ENCODE data around the gene NPC1.
"Not testable (repeated sequence)": the region's sequence is repeated elsewhere in the genome, so short reads cannot be mapped to it uniquely, and the experiment has no call there.

NPC1 gene

DNA sequence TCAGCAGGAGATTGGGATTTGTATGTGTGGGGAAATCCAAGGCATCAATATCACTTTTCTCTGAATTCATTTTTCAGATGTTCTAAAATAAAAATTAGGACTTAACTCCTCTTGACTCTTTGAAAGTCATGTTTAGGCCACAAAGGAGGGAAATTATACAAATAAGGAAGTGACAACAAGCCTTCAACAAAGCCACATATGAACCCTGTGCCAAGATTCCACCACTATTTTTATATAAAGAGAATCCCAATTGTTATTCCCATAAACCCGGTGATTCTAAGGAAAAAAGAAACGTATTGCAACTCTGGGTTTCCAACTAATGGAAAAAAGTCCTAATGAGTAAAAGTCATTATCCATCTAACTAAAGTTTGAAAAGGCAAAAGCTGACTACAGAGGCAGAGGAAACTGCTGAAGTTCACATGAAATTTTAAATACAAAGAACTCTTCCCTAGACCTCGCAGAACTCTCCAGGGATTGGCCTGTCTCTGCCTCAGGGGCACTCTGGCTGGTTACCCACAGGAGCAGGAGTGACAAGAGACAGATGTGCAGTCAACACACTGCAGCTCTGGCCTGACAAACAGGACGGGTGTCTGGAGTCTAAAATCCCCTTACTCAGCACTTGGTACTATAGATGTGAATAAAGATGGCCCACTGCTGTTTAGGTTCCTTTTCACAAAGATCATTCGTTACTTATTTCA is 11.5 kb downstream of the NPC1 start:
- DNase-seq (ENCODE audit: low read depth): no peak

DNA sequence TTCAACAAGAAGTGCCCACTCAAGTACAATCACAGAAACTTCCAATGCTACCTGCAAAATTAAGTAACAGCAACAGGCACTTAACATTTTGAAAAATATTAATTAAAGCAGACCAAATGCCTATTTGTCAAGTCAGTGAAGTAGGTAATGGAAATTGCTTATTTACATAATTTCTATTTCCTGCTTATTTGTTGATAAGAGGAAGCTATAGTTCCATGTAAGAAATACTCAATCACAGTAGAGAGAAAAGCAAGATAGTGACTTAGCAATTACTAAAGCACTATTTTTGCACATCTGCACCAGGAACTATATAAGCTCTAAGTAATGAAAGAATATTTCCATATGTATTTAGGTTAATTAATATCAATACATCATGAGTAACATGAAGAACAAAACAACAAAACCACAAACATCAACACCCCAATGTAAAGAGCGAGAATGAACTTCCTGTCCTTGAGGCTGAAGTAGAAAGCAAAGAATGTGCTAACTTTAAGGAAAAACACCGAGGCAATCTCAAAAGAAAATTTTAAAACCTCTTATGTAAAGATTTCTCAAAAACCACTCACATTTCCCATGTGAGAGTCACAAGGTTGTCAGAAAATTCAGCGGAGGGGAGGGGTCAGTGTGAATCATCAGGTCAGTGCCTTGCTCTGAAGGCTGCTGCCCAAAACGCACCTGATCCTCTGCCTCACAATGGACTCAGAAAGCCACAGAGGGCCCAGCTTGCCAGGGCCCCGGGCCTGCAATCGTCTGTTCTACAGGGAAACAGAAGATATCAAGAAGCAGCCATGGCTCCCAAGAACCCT is 12.5 kb downstream of the NPC1 start:
- DNase-seq (ENCODE audit: low read depth): no peak

DNA sequence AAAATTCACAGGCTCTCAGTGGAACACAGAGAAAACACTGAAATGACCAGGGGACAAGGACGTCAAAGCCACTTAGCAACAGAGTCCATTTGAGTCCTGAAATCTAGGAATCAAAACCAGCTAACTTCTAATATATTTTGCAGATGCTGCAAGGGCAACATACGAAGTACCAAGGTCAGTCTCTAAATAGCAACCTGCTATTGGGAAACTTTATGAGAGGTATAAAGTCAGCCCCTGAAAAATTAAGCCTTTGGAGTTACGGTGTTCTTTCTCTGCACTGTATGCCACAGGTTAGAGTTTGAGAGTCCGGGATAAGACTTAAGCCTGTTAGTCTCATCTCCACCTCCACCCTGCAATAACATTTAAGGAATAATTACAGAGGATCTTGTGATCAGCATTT is 13.3 kb downstream of the NPC1 start:
- no peak for DNase-seq (ENCODE audit: low read depth)

DNA sequence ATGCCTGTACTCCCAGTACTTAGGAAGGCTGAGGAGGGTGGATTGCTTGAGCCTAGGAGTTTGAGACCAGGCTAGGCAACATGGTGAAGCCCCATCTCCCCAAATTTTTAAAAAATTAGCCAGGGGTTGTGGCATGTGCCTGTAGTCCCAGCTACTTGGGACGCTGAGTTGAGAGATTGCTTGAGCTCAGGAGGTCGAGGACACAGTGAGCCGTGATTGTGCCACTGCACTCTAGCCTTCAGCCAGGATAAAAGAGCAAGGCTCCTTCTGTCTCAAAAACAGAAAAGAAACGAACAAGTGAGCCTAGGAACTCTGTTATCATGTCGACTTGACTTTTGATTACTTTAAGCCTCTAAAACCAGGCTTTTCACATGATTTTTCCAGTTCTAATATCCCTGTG is 13.7 kb downstream of the NPC1 start:
- DNase-seq (ENCODE audit: low read depth): no peak

DNA sequence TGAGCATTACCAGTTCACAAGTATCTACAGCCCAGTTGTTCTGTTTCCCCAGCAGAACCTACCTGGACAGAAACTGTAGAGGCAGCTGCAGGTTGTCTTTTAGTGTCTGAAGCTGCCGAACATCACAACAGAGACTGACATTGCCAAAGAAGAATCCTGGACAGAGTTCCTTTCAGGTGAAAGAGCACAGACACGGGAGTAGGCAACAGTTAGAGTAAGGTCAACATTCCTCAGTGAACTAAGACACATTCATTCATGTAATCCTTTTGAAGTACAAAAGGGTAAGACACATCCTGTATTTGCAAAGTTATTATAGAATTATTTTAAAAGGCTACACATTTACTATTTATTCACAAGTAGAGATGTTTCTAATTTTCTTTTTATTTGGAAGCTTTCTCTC is 14.3 kb downstream of the NPC1 start:
- no peak for DNase-seq (ENCODE audit: low read depth)

DNA sequence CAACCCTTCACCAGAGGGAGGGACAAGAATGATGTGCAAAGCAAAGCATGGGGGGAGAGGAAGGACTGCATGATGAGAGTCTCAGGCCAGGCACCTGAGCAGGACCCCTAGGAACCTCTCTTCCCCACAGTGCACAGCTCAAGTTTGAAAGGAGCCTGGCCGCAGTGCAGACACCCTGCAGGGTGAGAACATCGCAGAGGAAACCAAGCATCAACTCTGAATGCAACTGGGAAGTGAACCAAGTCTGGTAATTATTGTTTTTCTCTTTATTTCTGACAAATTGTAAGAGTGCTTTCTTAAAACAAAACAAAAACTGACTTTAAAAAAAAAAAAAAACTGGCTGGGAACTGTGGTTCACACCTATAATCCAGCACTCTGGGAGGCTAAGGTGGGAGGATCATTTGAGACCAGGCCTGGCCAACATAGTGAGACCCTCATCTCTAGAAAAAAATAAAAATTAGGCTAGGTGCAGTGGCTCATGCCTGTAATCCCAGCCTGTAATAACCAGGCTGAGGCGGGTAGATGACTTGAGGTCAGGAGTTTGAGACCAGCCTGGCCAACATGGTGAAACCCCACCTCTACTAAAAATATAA is 15.3 kb downstream of the NPC1 start:
- no peak for DNase-seq (ENCODE audit: low read depth)

DNA sequence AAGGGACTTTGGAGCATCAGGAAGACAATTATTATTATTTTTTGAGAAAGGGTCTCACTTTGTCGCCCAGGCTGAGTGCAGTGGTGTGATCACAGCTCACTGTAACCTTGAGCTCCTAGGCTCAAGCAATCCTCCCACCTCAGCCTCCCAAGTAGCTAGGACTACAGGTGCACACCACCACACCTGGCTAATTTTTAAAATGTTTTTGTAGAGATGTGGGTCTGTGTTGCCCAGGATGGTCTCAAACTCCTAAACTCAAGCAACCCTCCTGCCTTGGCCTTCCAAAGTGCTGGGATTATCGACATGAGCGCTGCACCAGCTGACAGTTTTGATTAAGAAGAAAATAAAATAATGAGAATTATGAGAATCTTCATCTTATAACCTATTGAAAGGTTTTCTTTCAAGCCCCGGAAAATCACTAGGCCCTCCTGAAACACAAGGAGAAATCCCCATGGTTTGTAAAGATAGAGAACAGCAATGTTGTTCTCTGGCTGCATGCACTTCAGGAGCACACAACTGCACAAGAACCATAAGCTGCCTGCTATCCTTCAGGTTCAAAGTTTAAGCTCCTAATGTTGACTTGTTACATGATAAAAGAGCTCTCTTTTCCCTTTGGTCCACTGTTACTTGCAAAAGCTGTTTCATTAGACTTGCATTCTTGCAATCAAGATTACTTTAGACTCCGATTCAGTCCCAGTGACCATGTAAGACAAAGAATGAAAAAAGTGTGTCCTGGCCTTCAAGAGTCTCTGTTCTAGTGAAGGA is 16.8 kb downstream of the NPC1 start:
- no peak for DNase-seq (ENCODE audit: low read depth)

DNA sequence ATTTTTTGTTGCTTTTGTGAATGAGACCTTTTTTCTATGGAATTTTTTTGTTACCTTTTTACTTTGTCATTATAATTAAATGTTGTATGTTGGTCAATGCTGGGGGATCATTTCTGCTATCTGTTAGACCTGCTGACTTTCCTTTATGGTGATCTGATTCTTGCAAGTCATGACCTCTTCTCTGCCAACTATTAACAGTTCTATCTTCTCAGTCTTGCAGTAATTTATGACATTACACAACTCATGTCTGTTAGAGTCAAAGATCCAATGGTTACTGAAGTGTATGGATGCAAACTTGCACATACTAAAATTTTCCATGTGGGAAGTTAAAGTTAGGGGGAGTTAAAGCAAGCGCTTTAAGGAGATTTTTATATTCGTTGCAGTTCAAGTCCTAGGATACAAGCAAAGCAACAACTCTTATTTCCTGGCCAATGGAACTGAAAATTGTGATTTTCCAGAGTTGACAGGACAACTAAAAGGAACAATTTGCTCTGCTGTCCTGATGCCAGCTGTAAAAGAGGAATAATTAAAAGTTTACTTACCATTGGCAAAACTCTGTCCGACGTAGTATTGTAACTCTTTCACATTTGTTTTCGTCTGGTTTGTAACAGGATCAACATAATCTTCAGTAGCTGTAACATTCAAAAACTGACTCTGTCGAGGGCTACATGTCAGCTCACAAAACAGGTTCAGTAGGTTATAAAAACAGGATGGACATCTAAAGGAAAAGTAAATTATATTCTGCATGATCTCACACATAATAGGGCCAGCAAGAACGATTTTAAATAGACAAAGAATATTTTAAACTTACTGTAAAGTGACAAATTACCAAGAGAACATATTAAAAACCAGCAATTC is 17.8 kb downstream of the NPC1 start:
- no peak for DNase-seq (ENCODE audit: low read depth)

DNA sequence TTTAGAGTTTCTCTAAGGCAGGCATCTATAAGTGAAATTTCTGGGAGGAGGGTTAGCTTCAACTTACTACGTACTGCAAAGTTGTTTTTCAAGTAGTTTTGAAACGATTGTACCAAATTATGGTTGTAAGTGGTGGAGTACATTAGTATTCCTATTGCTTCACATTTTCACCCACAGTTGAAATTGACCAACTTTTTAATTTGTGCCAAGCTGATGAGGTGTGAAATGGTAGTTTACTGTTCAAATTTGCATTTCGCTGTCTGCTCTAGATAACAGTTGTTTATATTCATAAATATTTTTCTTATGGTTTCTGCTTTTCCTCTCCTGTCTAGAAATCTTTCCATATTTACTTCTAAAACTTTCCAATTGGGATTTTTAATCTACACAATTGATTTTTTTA is 18.6 kb downstream of the NPC1 start:
- no peak for DNase-seq (ENCODE audit: low read depth)

DNA sequence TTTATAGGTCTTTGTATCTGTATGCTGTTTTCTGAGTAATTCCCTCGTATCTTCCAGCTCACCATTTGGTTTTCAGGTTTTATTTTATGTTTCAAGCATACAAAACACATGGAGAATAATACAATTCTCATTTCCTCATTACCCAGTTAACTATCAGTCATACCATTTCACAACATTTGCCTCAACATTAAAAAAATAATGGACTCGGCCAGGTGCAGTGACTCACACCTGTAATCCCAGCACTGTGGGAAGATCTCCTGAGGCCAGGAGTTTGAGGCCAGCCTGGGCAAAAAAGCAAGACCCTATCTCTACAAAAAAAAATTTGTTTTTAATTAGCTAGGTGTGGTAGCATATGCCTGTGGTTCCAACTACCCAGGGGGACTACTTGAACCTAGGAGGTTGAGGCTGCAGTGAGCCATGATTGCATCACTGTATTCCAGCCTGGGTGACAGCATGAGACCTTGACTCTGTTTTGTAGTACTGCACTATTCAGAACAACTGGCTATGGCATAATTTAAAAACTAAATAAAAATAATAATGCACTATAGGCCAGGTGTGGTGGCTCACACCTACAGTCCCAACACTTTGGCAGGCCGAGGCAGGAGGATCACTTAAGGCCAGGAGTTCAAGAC is 20.3 kb downstream of the NPC1 start:
- no peak for DNase-seq (ENCODE audit: low read depth)

DNA sequence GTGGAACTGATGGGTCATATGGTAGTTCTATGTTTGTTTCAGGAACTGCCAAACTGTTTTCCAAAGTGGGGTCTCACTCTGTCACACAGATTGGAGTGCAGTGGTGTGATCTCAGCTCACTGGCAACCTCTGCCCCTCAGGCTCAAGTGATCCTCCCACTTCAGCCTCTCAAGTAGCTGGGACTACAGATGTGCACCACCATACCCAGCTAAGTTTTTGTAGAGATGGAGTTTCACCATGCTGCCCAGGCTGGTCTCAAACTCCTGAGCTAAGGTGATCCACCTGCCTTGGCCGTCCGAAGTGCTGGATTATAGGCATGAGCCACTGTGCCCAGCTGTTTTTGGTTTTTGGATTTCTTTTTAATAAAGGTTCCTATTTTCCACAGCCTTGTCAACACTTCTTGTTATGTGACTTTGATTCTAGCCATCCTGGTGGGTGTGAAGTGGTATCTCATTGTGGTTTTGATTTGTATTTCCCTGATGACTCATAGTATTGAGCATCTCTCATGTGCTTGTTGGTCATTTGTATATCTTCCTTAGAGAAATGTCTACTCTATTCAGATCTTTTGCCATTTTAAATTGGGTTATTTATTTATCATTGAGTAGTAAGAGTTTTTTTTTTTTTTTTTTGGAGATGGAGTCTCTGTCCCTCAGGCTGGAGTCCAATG is 22.8 kb downstream of the NPC1 start:
- no peak for DNase-seq (ENCODE audit: low read depth)

DNA sequence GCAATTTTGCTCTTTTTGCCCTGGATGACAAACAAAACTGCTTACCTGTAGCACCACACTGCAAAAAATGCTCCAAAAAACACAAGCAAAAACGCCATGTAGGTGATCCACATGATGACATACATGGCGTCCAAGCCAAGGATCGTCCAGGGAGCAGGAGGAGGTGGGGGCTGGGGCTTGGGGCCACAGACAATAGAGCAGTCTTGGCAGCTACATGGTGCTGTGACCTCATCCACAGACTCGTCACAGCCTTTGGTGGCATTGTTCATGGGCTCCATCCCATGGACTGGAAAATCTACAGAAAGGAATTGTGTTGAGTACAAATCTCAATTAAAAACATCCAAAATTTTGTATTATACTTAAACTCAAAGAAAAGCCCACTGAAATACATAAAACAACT is 26.1 kb downstream of the NPC1 start:
- DNase-seq (ENCODE audit: low read depth): no peak

DNA sequence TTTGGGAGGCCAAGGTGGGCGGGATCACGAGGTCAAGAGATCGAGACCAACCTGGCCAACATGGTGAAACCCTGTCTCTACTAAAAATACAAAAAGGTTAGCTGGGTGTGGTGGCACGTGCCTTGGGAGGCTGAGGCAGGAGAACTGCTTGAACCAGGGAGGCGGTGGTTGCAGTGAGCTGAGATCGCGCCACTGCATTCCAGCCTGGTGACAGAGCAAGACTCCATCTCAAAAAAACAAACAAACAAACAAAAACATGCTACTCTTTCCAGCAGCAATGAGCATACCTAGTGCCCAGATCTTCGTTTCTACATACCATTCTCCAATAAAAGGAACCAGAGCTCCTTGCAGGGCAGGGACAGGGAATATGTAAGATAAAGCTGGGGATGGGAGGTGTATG is 28.8 kb downstream of the NPC1 start:
- not testable (repeated sequence) for DNase-seq (ENCODE audit: low read depth)

DNA sequence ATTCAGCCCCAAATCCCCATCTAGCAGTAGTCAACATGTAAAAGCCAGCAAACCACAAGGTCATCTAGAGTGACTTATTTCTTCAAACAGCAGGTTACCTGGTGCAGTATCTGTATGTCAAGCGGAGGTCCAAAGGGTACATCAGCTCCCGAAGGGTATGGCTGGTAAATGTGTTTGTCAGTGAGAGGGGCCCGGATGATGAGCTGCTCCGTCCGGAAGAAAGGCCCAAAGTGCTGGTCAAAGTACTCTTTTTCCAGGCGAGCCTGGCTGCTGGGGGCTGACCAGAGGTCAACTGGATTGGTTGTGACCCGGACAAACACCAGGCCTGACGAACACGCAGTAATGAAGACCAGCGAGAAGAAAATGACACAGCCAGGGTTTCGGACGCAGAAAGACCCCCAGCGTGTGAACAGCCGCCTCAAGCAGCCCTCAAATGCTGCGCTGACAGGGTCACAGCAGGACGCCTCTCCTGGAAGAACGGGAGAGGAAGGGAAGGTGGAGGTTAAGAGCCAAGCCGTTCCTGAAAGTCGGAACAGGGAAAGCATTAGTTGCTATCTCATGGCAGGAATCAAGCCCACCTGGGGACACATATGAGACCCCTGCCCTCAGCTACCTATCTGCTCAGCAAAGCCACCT is 30.0 kb downstream of the NPC1 start:
- DNase-seq (ENCODE audit: low read depth): no peak

DNA sequence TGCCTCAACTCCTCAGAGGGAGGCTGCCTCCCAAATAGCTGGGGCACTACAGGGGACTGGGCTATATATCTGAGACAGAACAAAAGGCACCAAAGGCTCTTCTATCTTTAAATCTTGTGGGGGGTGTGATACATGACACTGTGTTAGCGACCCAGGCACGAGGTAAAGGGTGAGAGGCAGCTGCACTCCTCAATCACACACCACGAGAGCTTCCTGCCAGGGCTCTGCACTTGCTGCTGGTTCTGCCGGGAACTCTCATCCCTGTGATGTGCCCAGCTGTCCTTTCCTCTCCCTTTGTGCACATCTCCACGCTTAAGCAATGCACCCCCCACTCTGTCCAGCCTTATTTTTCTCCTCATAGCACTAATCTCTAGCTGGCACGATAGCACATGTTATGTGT is 32.4 kb downstream of the NPC1 start:
- DNase-seq (ENCODE audit: low read depth): no peak

DNA sequence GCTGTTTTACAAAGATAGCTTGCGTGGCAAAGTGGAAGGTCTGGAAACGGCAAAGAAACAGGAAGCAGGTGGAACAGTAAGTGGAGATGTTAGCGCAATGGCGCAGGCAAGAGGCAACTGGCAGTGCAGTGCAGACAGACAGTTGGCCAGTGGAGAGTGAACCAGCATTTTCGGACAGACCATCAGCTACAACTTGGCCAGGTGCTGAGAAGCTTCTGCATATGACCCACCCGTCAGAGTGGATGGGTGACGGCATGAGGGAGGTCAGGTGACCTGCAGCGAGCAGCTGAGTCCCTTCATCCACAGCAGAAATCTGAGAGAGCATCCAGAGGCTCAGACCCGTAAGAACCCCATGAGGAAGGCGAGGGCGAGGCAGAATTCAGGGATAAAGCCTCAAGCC is 33.8 kb downstream of the NPC1 start:
- no peak for DNase-seq (ENCODE audit: low read depth)

DNA sequence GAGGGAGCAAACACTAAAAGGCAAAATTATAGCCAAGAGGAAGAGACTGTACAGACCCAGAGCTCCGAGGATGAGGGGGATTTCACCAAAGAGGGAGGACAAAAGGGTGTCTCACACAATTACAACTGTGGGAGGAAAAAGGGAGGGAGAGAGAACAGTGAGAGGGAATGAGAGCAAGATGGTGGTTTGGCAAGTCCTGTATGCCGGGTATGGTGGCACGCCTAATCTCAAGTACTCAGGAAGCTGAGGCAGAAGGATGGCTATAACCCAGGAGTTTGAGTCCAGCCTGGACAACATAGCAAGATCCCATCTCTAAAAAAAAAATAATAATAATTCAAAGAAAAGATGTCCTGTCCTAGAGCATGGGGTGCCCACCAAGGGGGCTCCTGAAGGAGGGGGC is 34.3 kb downstream of the NPC1 start:
- DNase-seq (ENCODE audit: low read depth): no peak

DNA sequence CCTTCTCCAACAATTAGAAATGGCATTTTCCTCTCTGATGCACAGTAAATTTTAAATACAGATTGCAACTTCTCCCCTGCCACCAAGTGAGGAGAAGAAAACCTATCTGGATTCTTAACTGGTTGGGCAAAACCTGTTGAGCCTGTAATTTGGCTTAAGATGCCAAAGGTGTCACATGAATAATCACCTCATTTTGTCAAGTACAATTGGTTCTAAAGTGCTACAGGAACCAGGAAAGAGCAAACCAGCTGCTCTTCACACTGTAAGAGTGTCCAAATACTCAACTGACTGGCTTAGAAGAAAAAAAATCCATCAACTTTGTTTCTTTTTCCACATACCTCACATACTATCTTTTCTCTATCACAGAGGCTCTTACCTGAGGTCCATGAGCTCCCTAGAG is 35.4 kb downstream of the NPC1 start:
- DNase-seq (ENCODE audit: low read depth): no peak

DNA sequence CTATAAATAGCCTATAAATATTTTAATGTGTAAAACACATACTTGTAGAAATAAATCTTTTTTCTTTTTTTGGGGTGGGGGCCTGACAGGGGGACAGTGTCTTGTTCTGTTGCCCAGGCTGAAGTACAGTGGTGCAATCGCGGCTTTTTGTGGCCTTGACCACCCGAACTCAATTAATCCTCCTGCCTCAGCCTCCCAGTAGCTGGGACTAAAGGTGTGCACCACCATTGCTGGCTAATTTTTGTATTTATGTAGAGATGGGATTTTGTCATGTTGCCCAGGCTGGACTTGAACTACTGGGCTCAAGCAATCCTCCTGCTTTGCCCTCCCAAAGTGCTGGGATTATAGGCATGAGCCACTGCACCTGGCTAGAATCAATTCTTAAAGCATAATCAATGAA is 37.6 kb downstream of the NPC1 start:
- no peak for DNase-seq (ENCODE audit: low read depth)

DNA sequence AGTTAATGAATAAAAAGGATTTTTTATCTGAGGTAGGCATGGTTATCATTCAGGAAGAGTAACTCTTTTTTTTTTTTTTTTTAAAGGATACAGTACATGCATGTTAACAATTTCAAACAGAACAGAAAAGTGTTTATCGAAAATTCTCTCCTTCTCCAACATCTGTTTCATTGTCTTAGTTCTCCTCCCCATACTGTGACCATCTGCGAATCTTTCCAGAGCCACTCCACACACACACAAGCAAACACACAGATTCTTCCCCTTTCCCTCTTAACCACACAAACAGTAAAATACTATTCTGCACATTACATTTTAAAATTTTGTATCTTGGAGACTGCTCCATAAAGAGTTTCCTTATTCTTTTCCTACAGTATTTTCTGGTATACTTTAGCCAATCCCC is 38.0 kb downstream of the NPC1 start:
- DNase-seq (ENCODE audit: low read depth): no peak

Measured in stimulated activated CD8-positive, alpha-beta memory T cell treated with anti-CD3 and anti-CD28 coated beads, Interleukin-15, amount 100 ng/mL, for 24 hours (primary cell).